Measurements from ENCODE around the gene TENM4. TPM values are rescaled to one million over a fixed set of nuclear protein-coding genes. Genes with fewer than 3 reads are reported as not detected.
A peak's percentile ranks its signal among the peaks of the same experiment; 100 is the strongest.

TENM4 gene
- total RNA-seq, 1 donor from 2014 or later, result 43.2 TPM

- Mint-ChIP-seq H3K4me3 (no peak overlapping the region), H3K9me3 (no peaks in the 10 kb centered on the region), H3K27ac (ENCODE audit: unreplicated experiment) (no peak overlapping the region), H3K27me3 (ENCODE audit: low read depth) (no peaks in the 10 kb centered on the region), H3K4me1 (peaks cover 9% of the 10 kb centered on the region), H3K36me3 (ENCODE audit: low read depth) (no peaks in the 10 kb centered on the region)
- no peak for TF ChIP-seq CTCF (conservative IDR thresholded peaks at IDR 0.05)
- DNase-seq (ENCODE audit: low read depth, low spot score), result no peak
Measured at GRCh38 chr11:79335681-79336080, 105.1 kb downstream of the TENM4 start.

- TF ChIP-seq CTCF (conservative IDR thresholded peaks at IDR 0.05), result no peak
- Mint-ChIP-seq H3K27ac (ENCODE audit: unreplicated experiment) (no peak overlapping the region), H3K4me3 (no peak overlapping the region), H3K36me3 (ENCODE audit: low read depth) (no peaks in the 10 kb centered on the region), H3K27me3 (ENCODE audit: low read depth) (no peaks in the 10 kb centered on the region), H3K4me1 (peaks cover 20% of the 10 kb centered on the region), H3K9me3 (no peaks in the 10 kb centered on the region)
- DNase-seq (ENCODE audit: low read depth, low spot score), result no peak
Measured at GRCh38 chr11:79333355-79333754, 107.5 kb downstream of the TENM4 start.

- no peak for DNase-seq (ENCODE audit: low read depth, low spot score)
- Mint-ChIP-seq H3K9me3 (no peaks in the 10 kb centered on the region), H3K4me1 (peaks cover 20% of the 10 kb centered on the region), H3K36me3 (ENCODE audit: low read depth) (no peaks in the 10 kb centered on the region), H3K27me3 (ENCODE audit: low read depth) (no peaks in the 10 kb centered on the region), H3K27ac (ENCODE audit: unreplicated experiment) (no peak overlapping the region), H3K4me3 (no peak overlapping the region)
- no peak for TF ChIP-seq CTCF (conservative IDR thresholded peaks at IDR 0.05)
Measured at GRCh38 chr11:79332017-79332416, 108.8 kb downstream of the TENM4 start.

- peak overlapping the region; percentile 43 for H3K27ac Mint-ChIP-seq (ENCODE audit: unreplicated experiment)
- no peak for TF ChIP-seq CTCF (conservative IDR thresholded peaks at IDR 0.05)
- H3K9me3 Mint-ChIP-seq, result no peaks in the 10 kb centered on the region
- H3K4me3 Mint-ChIP-seq, result no peak overlapping the region
- no peaks in the 10 kb centered on the region for H3K27me3 Mint-ChIP-seq (ENCODE audit: low read depth)
- H3K36me3 Mint-ChIP-seq (ENCODE audit: low read depth), result no peaks in the 10 kb centered on the region
- DNase-seq (ENCODE audit: low read depth, low spot score), result no peak
- H3K4me1 Mint-ChIP-seq, result peaks cover 20% of the 10 kb centered on the region
Measured at GRCh38 chr11:79331203-79331901, 109.5 kb downstream of the TENM4 start.

- no peak for TF ChIP-seq CTCF (conservative IDR thresholded peaks at IDR 0.05)
- H3K27me3 Mint-ChIP-seq (ENCODE audit: low read depth), result no peaks in the 10 kb centered on the region
- H3K4me1 Mint-ChIP-seq, result peaks cover 20% of the 10 kb centered on the region
- H3K27ac Mint-ChIP-seq (ENCODE audit: unreplicated experiment), result peak overlapping the region; percentile 43
- no peaks in the 10 kb centered on the region for H3K36me3 Mint-ChIP-seq (ENCODE audit: low read depth)
- no peaks in the 10 kb centered on the region for H3K9me3 Mint-ChIP-seq
- H3K4me3 Mint-ChIP-seq, result no peak overlapping the region
- no peak for DNase-seq (ENCODE audit: low read depth, low spot score)
Measured at GRCh38 chr11:79330651-79331050, 110.2 kb downstream of the TENM4 start.
